OCI-LY1 (cell line): ENCODE measurements around the gene DLGAP4.

Experiments
- CTCF ChIP-seq: fragments of 200-600 bp; sonication (generic), shearing (Covaris generic); IDR thresholded peaks from 2 replicates; pipeline ENCODE4 v1.5.1; 2017; ENCODE audit warnings: mild to moderate bottlenecking, antibody characterized with exemption, low read length, moderate library complexity, mixed read lengths
- EZH2 ChIP-seq: fragments of 200-600 bp; sonication (generic), shearing (Covaris generic); IDR thresholded peaks from 2 replicates; pipeline ENCODE4 v1.8.0; 2017; ENCODE audit warnings: borderline replicate concordance, mixed run types, mild to moderate bottlenecking, antibody characterized with exemption, low read length, moderate library complexity, mixed read lengths

- TF ChIP-seq CTCF (no peak), EZH2 (no peak)
Measured at GRCh38 chr20:36320898-36321695, 15.0 kb downstream of the DLGAP4 start.
